Sigmoid colon (tissue), 7 donors: ENCODE data around the gene GUF1. TPM values are rescaled to one million over a fixed set of nuclear protein-coding genes. Genes with fewer than 3 reads are reported as not detected.

Experiments used
- DNase-seq: peaks from one replicate; pipeline ENCODE4 v3.0.0-alpha.2; 2019
- H3K27ac ChIP-seq, 4 donors: fragments of 200-600 bp; sonication (generic); one replicate each; pipeline ENCODE4 v1.5.1; 2016 to 2019; ENCODE audit warnings: mild to moderate bottlenecking in 1 of 4
- H3K27me3 ChIP-seq, 3 donors: fragments of 200-600 bp; sonication (generic); one replicate each; pipeline ENCODE4 v1.5.1; 2019; ENCODE audit warnings: mild to moderate bottlenecking in 1 of 3
- H3K36me3 ChIP-seq, 4 donors: fragments of 200-600 bp; sonication (generic); one replicate each; pipeline ENCODE4 v1.5.1; 2016 to 2019
- H3K4me1 ChIP-seq, 4 donors: fragments of 200-600 bp; sonication (generic); one replicate each; pipeline ENCODE4 v1.5.1; 2017 to 2019
- H3K4me3 ChIP-seq, 4 donors: fragments of 200-600 bp; sonication (generic); one replicate each; pipeline ENCODE4 v1.5.1; 2017 to 2019; ENCODE audit warnings: mild to moderate bottlenecking in 2 of 4, moderate library complexity in 1 of 4
- H3K9me3 ChIP-seq, 4 donors: fragments of 200-600 bp in 3 of 4; sonication (generic) in 3 of 4; one replicate each; pipeline versions ENCODE4 v1.5.1 to v1.6.1; 2013 to 2019
- EP300 ChIP-seq, 4 donors: sonication (generic); formaldehyde crosslinking; IDR thresholded peaks; one replicate each; pipeline ENCODE4 v1.6.1; 2017; ENCODE audit warnings: antibody characterized with exemption in 4 of 4
- POLR2A ChIP-seq, 2 donors: fragments of 450-650 bp; IDR thresholded peaks; one replicate each; pipeline ENCODE4 v1.6.1; 2016; ENCODE audit warnings: antibody characterized with exemption in 2 of 2, mild to moderate bottlenecking in 2 of 2, moderate library complexity in 2 of 2
- POLR2AphosphoS5 ChIP-seq, 4 donors: sonication (generic); formaldehyde crosslinking; IDR thresholded peaks; one replicate each; pipeline ENCODE4 v1.6.1; 2017; ENCODE audit warnings: antibody characterized with exemption in 4 of 4
- WGBS, 2 donors: extraction: QIAGEN DNeasy Blood & Tissue Kit; methylation state at CpG; one replicate each; pipeline ENCODE4 v1.1.7; 2013; 5-methylcytosine and 5-hydroxymethylcytosine counted together
- intact Hi-C: fragments of 100-400 bp; cut with DNase I; formaldehyde crosslinking; loops from one replicate; pipeline ENCODE4 v1.15.1; 2023
- polyA plus RNA-seq, 3 donors: library from polyadenylated mRNA; stranded (reverse); fragments of 200-250 nt; gene quantifications; one replicate each; pipeline ENCODE4 v1.2.3, GENCODE V29; 2013
- total RNA-seq, 4 donors: library from RNA; depleted of rRNA; stranded (reverse); fragments of >200 nt; gene quantifications; one replicate each; pipeline ENCODE4 v1.1.0, GENCODE V29; 2016
- TF ChIP-seq, protein P1 (sequence below), 4 experiments: fragments of 450-650 bp in 3 of 4; fragments of 200-600 bp in 1 of 4; IDR thresholded peaks; one replicate each; pipeline ENCODE4 v1.5.1; 2016 to 2019; ENCODE audit warnings: antibody characterized with exemption in 4 of 4, mild to moderate bottlenecking in 3 of 4, moderate library complexity in 2 of 4
- donor health status: healthy with polysubstance abuse.
- donor health status: Bipolar disorder and iron deficiency.
- donor health status: healthy.

Gene GUF1
- total and polyA plus RNA-seq, 7 donors = 10.9 to 18.0 (median 14.2) TPM

DNA sequence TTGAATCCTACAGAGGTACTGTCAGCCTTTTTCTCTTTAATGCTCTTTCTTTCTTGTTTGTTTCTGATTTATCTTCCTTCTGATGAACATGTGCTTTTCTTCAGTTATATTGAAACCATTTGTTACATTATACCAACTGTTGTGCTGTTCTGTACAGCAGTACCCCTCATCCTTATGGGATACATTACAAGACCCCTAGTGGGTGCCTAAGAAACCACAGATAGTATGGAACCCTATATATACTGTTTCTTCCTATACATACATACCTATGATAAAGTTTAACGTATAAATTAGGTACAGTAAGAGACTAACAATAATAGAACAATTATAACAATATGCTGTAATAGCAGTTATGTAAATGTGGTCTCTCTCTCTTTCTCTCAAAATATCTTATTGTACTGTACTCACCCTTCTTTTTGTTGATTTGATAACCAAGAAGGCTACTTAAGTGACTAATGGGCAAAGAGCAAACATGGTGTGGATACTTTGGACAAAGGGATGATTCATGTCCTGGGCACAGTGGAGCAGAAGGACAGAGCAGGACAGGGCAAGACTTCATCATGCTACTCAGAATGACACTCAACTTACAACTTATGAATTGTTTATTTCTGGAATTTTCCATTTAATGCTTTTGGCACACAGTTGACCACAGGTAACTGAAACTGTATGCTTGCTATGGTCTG lies 16.1 kb upstream of the GUF1 start:
- no peak for DNase-seq
- H3K27me3 ChIP-seq = no peaks in the 10 kb centered on the region
- H3K36me3 ChIP-seq = no peaks in the 10 kb centered on the region
- intact Hi-C loops = no loop called here
- no peak overlapping the region for H3K4me3 ChIP-seq
- no peaks in the 10 kb centered on the region for H3K4me1 ChIP-seq
- TF ChIP-seq, protein P1, sequence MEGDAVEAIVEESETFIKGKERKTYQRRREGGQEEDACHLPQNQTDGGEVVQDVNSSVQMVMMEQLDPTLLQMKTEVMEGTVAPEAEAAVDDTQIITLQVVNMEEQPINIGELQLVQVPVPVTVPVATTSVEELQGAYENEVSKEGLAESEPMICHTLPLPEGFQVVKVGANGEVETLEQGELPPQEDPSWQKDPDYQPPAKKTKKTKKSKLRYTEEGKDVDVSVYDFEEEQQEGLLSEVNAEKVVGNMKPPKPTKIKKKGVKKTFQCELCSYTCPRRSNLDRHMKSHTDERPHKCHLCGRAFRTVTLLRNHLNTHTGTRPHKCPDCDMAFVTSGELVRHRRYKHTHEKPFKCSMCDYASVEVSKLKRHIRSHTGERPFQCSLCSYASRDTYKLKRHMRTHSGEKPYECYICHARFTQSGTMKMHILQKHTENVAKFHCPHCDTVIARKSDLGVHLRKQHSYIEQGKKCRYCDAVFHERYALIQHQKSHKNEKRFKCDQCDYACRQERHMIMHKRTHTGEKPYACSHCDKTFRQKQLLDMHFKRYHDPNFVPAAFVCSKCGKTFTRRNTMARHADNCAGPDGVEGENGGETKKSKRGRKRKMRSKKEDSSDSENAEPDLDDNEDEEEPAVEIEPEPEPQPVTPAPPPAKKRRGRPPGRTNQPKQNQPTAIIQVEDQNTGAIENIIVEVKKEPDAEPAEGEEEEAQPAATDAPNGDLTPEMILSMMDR (IDR thresholded peaks at IDR 0.05) = no peak
- TF ChIP-seq EP300 (IDR thresholded peaks at IDR 0.05) (no peak), POLR2A (IDR thresholded peaks at IDR 0.05) (no peak), POLR2AphosphoS5 (IDR thresholded peaks at IDR 0.05) (no peak)
- H3K27ac ChIP-seq = no peak overlapping the region
- no peaks in the 10 kb centered on the region for H3K9me3 ChIP-seq
- WGBS, 2 donors = 80 to 94% methylated on average over 1 of the region's 1 CpG

DNA sequence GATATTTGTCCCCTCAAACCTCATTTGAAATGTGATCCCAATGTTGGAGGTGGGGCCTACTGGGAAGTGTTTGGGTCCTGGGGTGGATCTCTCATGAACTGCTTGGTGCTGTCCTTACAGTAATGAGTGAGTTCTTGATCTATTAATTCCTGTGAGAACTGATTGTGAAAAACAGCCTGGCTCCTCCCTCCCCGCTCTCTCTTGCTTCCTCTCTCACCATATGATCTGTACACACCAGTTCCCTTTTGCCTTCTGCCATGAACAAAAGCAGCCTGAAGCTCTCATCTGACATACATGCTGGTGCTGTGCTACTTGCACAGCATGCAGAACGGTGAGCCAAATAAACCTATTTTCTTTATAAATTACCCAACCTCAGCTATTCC lies 15.6 kb upstream of the GUF1 start:
- no peaks in the 10 kb centered on the region for H3K9me3 ChIP-seq
- intact Hi-C loops = no loop called here
- TF ChIP-seq EP300 (IDR thresholded peaks at IDR 0.05) (no peak), POLR2AphosphoS5 (IDR thresholded peaks at IDR 0.05) (no peak)
- H3K4me1 ChIP-seq = no peaks in the 10 kb centered on the region
- no peak overlapping the region for H3K27ac ChIP-seq
- no peaks in the 10 kb centered on the region for H3K27me3 ChIP-seq
- 43 to 49% methylated on average over 2 of the region's 2 CpGs for WGBS, 2 donors
- DNase-seq = no peak
- no peaks in the 10 kb centered on the region for H3K36me3 ChIP-seq
- no peak overlapping the region for H3K4me3 ChIP-seq

DNA sequence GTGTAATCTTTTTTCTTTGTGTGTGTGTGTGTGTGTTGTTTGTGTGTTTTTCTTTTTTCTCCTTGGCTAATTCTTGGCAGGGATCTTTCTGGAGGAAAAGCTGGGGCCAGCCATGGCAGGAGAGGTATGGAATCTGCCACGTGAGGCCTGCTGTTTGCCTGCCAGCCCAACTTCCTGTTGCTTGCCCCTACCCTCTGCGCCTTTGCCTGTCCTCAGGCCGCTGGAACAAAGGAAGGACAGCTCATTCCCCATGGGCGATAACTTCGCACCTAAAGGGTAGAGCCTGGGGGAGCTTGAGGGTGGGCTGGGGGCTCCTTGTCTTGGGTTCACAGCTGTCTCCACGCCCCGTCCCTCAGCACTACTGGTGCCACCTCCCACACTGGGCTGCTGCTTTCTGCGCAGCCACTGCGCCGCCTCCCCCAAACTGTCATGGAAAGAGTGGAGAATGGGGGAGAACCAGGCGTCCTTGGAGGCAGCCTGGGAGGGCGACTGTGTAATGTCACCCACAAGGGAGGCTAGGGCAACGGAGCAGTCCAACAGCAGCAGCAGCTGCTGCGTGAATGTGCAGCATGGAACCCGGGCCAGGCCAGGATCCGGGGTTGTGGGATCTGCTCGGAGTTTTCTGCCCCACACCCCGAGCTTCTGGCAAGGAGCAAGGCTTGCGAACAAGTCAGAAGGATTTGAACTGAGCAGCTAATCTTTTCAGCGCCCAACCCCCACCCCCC lies 14.5 kb upstream of the GUF1 start:
- H3K4me3 ChIP-seq = no peak overlapping the region
- H3K36me3 ChIP-seq = no peaks in the 10 kb centered on the region
- no peak overlapping the region for H3K27ac ChIP-seq
- H3K4me1 ChIP-seq = no peaks in the 10 kb centered on the region
- TF ChIP-seq EP300 (IDR thresholded peaks at IDR 0.05) (no peak), POLR2A (IDR thresholded peaks at IDR 0.05) (no peak), POLR2AphosphoS5 (IDR thresholded peaks at IDR 0.05) (no peak)
- TF ChIP-seq, protein P1 (IDR thresholded peaks at IDR 0.05) = no peak
- no peaks in the 10 kb centered on the region for H3K27me3 ChIP-seq
- WGBS, 2 donors = 90 to 91% methylated on average over 20 of the region's 20 CpGs
- DNase-seq = no peak
- intact Hi-C loops = no loop called here
- H3K9me3 ChIP-seq = no peaks in the 10 kb centered on the region

DNA sequence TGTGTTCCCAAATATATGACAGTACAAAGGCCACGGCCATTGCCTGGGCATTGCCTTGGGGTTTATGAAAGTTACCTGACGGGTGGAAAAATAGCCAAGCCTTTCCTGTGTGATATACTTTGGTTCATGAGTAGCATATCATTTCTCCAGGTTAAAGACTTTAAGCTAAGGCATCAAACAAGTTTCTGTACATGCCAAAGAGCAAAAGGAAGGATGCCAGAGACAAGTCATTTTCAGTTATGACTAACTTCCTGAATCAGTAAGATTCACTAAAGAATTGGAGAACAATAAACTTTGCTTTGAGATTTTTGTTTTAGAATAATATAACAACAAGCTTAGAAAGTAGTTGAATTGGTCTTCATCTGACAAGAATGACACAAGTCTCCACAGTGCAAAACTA lies 9.7 kb upstream of the GUF1 start:
- intact Hi-C loops = no loop called here

More for the DNA sequence above, 9.7 kb upstream of the GUF1 start:
- H3K36me3 ChIP-seq = no peaks in the 10 kb centered on the region
- no peaks in the 10 kb centered on the region for H3K9me3 ChIP-seq
- no peaks in the 10 kb centered on the region for H3K4me1 ChIP-seq
- no peak for DNase-seq
- no peak overlapping the region for H3K27ac ChIP-seq
- no peaks in the 10 kb centered on the region for H3K27me3 ChIP-seq
- H3K4me3 ChIP-seq = no peak overlapping the region
- TF ChIP-seq POLR2A (IDR thresholded peaks at IDR 0.05) = no peak
- TF ChIP-seq EP300 (IDR thresholded peaks at IDR 0.05) = no peak
- TF ChIP-seq POLR2AphosphoS5 (IDR thresholded peaks at IDR 0.05) = no peak
- TF ChIP-seq, protein P1 (IDR thresholded peaks at IDR 0.05) = no peak
- WGBS, 2 donors = 19 to 52% methylated on average over 2 of the region's 2 CpGs
